NB4 (cell line): ENCODE data around the gene CAMK1G.

Experiments used
- DNase-seq: peaks from one replicate; pipeline ENCODE4 v3.0.0; 2010; ENCODE audit warnings: low read depth
- H3K4me3 ChIP-seq: one replicate; pipeline ENCODE4 v1.5.1; 2011; ENCODE audit warnings: mild to moderate bottlenecking, low read depth, low read length, moderate library complexity
- CTCF ChIP-seq: IDR thresholded peaks from one replicate; pipeline ENCODE4 v1.5.1; 2012; ENCODE audit warnings: low read depth, low read length
- MAX ChIP-seq: IDR thresholded peaks from 2 replicates; pipeline ENCODE4 v1.6.1; 2011; ENCODE audit warnings: low read depth, low read length
- MYC ChIP-seq: IDR thresholded peaks from 2 replicates; pipeline ENCODE4 v1.6.1; 2011; ENCODE audit warnings: low read depth, low read length
- POLR2A ChIP-seq: IDR thresholded peaks from 2 replicates; pipeline ENCODE4 v1.6.1; 2011; ENCODE audit warnings: mild to moderate bottlenecking; ENCODE audit not compliant: insufficient read length; ENCODE audit errors: extremely low read depth

Gene CAMK1G

GRCh38 chr1:209607102-209607794 lies 23.7 kb downstream of the CAMK1G start:
- no peak for TF ChIP-seq CTCF
- TF ChIP-seq POLR2A, result no peak
- TF ChIP-seq MYC, result no peak
- TF ChIP-seq MAX, result no peak
- no peak for DNase-seq

GRCh38 chr1:209607795-209608178 lies 24.3 kb downstream of the CAMK1G start:
- no peak overlapping the region for H3K4me3 ChIP-seq
- no peak for DNase-seq
- TF ChIP-seq MYC (no peak), POLR2A (no peak), CTCF (no peak), MAX (no peak)

More at GRCh38 chr1:209607102-209607794, 23.7 kb downstream of the CAMK1G start:
- no peak overlapping the region for H3K4me3 ChIP-seq

GRCh38 chr1:209609041-209609790 lies 25.7 kb downstream of the CAMK1G start:
- no peak overlapping the region for H3K4me3 ChIP-seq
- TF ChIP-seq MAX (no peak), POLR2A (no peak), CTCF (no peak), MYC (no peak)
- DNase-seq, result no peak

- no peak for DNase-seq
- H3K4me3 ChIP-seq, result no peak overlapping the region
- TF ChIP-seq POLR2A, result no peak
- TF ChIP-seq MYC, result no peak
- TF ChIP-seq CTCF, result no peak
- TF ChIP-seq MAX, result no peak
Measured at GRCh38 chr1:209609791-209610630, 26.5 kb downstream of the CAMK1G start.

- H3K4me3 ChIP-seq, result no peak overlapping the region
- TF ChIP-seq MAX, result no peak
- TF ChIP-seq MYC, result no peak
- TF ChIP-seq CTCF, result no peak
- TF ChIP-seq POLR2A, result no peak
- DNase-seq, result no peak
Measured at GRCh38 chr1:209610631-209610905, 27.1 kb downstream of the CAMK1G start.
